Lower leg skin (tissue), 4 donors: Measurements from ENCODE around the gene REEP1. TPM values are rescaled to one million over a fixed set of nuclear protein-coding genes. Genes with fewer than 3 reads are reported as not detected.
A peak's percentile ranks its signal among the peaks of the same experiment; 100 is the strongest.

Experiments
- DNase-seq, 2 donors: peaks; one replicate each; pipeline ENCODE4 v3.0.0-alpha.2; 2019; ENCODE audit warnings: low spot score in 2 of 2
- H3K4me3 ChIP-seq: fragments of 200-600 bp; sonication (generic); 2 replicates; pipeline ENCODE4 v1.5.1; 2017; ENCODE audit warnings: mild to moderate bottlenecking, low read depth; ENCODE audit not compliant: poor library complexity, severe bottlenecking
- CTCF ChIP-seq, 3 donors: fragments of 450-650 bp; IDR thresholded peaks; one replicate each; pipeline ENCODE4 v1.5.1; 2016; ENCODE audit warnings: antibody characterized with exemption in 3 of 3, mild to moderate bottlenecking in 3 of 3, moderate library complexity in 2 of 3
- POLR2A ChIP-seq, 2 donors: fragments of 450-650 bp; IDR thresholded peaks; one replicate each; pipeline ENCODE4 v1.6.1; 2016 to 2017; ENCODE audit warnings: antibody characterized with exemption in 2 of 2, mild to moderate bottlenecking in 1 of 2, moderate library complexity in 1 of 2
- WGBS, 2 donors: methylation state at CpG; one replicate each; pipeline ENCODE4 v1.1.5; 2018; 5-methylcytosine and 5-hydroxymethylcytosine counted together
- intact Hi-C: fragments of 100-400 bp; cut with DNase I; formaldehyde crosslinking; loops from one replicate; pipeline ENCODE4 v1.15.0; 2023; ENCODE audit warnings: low total_unique reads
- total RNA-seq, 4 donors: library from RNA; depleted of rRNA; stranded (reverse); fragments of >200 nt; gene quantifications; one replicate each; pipeline ENCODE4 v1.1.0, GENCODE V29; 2016

The REEP1 gene
- total RNA-seq, 4 donors from 2014 or later: 0.04 to 4.3 (median 2.0) TPM

- H3K4me3 ChIP-seq: no peak overlapping the region
- WGBS, 2 donors: 29 to 43% methylated on average over 2 of the region's 2 CpGs
- intact Hi-C loops: no loop called here
- peak in 1 of 2 donors; percentile 17 for DNase-seq
- no peak for TF ChIP-seq POLR2A (IDR thresholded peaks at IDR 0.05)
- TF ChIP-seq CTCF (IDR thresholded peaks at IDR 0.05): no peak
Observed at GRCh38 chr2:86333378-86333777, 4.0 kb downstream of the REEP1 start.

GRCh38 chr2:86332654-86333053 is 4.8 kb downstream of the REEP1 start:
- no peak for TF ChIP-seq CTCF (IDR thresholded peaks at IDR 0.05)
- TF ChIP-seq POLR2A (IDR thresholded peaks at IDR 0.05): no peak
- 88 to 90% methylated on average over 1 of the region's 1 CpG for WGBS, 2 donors
- peak in 1 of 2 donors; percentile 40 for DNase-seq
- H3K4me3 ChIP-seq: no peak overlapping the region
- intact Hi-C loops: no loop called here

- TF ChIP-seq POLR2A (IDR thresholded peaks at IDR 0.05): no peak
- TF ChIP-seq CTCF (IDR thresholded peaks at IDR 0.05): no peak
- no peak overlapping the region for H3K4me3 ChIP-seq
- WGBS, 2 donors: 90 to 91% methylated on average over 3 of the region's 3 CpGs
- intact Hi-C loops: no loop called here
- peak in 1 of 2 donors; percentile 21 for DNase-seq
Observed at GRCh38 chr2:86331384-86331783, 6.0 kb downstream of the REEP1 start.

- no peak overlapping the region for H3K4me3 ChIP-seq
- no peak for TF ChIP-seq POLR2A (IDR thresholded peaks at IDR 0.05)
- no peak for TF ChIP-seq CTCF (IDR thresholded peaks at IDR 0.05)
- intact Hi-C loops: no loop called here
- DNase-seq: no peak
- 77 to 79% methylated on average over 2 of the region's 2 CpGs for WGBS, 2 donors
Observed at GRCh38 chr2:86330001-86330400, 7.4 kb downstream of the REEP1 start.

GRCh38 chr2:86323273-86324021 is 14.0 kb downstream of the REEP1 start:
- intact Hi-C loops: no loop called here
- WGBS, 2 donors: 83 to 90% methylated on average over 9 of the region's 9 CpGs
- no peak overlapping the region for H3K4me3 ChIP-seq

More at GRCh38 chr2:86323273-86324021, 14.0 kb downstream of the REEP1 start:
- peak in 1 of 2 donors; percentile 32 for DNase-seq
- TF ChIP-seq POLR2A (IDR thresholded peaks at IDR 0.05) (no peak), CTCF (IDR thresholded peaks at IDR 0.05) (no peak)
